VCaP (cell line): ENCODE results near the gene RECQL5.
A peak's percentile ranks its signal among the peaks of the same experiment; 100 is the strongest.

Experiments
- H3K27ac ChIP-seq: fragments of 450-650 bp; 2 replicates; pipeline ENCODE4 v1.5.1; 2017
- CTCF ChIP-seq: fragments of 450-650 bp; conservative IDR thresholded peaks from 2 replicates; pipeline ENCODE4 v1.5.1; 2017; ENCODE audit warnings: mild to moderate bottlenecking, moderate library complexity

Gene RECQL5

GRCh38 chr17:75666959-75667790, at the start of gene RECQL5, which contains the start of gene SAP30BP:
Gene RECQL5, minus strand, starts transcription at chr17:75667154. Its CDS starts 597 bp downstream, at chr17:75666557.
Gene SAP30BP, plus strand, starts transcription at chr17:75667338. Its CDS starts 35 bp downstream, at chr17:75667373.
- H3K27ac ChIP-seq, result peak within 1 kb of the TSS; percentile 69; the same call in 1 of the 2 replicates
- no peak for TF ChIP-seq CTCF

DNA sequence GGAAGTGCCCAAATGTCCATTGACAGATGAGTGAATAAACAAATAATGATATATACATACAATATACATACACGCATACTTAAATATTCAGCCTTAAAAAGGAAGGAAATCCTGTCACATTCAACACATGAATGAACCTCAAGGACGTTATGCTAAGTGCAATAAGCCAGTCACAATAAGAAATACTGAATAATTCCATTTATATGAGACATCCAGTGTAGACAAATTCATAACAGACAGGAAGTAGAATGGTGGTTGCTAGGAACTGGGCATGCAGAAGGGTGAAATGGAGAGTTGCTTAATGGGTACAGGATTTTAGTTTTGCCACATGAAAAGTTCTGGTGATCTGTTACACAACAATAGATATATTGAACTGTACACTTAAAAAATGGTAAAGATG, 45.5 kb upstream of the RECQL5 start:
- H3K27ac ChIP-seq, result no peak overlapping the region
- TF ChIP-seq CTCF, result no peak

DNA sequence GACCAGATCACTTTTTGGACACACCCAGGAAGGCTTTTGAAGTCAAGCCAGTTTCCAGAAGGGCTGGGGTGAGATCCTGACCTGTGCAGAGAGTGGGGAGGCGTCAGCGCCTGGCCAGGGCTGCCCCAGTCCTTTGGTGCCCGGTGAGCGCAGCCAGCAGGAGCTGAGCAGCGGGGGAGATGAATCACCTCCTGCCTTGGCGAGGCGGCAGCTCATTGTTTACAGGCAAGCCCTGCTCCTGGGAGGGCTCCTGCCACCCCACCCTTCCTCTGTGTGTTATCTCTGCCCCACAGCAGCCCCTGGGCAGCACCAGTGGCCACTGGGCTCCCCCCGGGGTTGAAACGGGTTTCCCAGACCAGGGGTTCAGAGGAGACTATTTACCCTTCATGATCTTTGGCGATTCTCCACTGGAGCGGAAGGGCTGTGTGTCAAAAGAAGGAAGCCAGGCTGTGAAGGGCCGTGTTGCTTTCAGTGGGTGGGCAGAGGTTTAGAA, 40.2 kb upstream of the RECQL5 start:
- TF ChIP-seq CTCF, result no peak
- no peak overlapping the region for H3K27ac ChIP-seq

DNA sequence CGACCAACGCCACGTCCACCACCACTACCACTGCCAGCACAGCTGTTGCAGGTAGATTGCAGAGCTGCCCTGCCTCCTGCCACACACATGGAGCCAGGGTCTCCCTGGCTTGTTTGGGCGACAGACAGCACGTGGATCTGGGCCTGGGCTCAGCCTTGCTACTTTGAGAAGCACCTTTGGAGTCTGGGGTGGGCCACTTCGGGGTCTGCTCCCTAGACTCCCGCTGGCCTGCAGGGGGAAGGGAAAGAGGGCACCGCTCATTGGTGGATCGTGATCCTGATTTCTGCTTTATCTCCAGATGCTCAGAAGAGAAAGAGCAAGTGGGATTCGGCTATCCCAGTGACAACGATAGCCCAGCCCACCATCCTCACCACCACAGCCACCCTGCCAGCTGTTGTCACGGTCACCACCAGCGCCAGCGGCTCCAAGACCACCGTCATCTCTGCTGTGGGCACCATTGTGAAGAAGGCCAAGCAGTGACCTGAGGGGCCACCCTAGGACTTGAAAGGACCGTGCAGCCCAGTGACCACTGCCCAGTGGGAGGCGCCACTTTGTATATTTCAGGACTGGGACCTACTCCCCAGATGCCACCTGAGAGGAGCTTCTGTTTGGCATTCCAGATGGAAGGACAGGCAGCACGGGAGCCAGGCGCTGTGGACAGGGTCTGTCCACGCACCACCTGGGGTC, 39.2 kb upstream of the RECQL5 start:
- TF ChIP-seq CTCF, result no peak

GRCh38 chr17:75704963-75705875, 38.3 kb upstream of the RECQL5 start:
- TF ChIP-seq CTCF, result no peak
- H3K27ac ChIP-seq, result no peak overlapping the region

More for the DNA sequence above, 39.2 kb upstream of the RECQL5 start:
- no peak overlapping the region for H3K27ac ChIP-seq

DNA sequence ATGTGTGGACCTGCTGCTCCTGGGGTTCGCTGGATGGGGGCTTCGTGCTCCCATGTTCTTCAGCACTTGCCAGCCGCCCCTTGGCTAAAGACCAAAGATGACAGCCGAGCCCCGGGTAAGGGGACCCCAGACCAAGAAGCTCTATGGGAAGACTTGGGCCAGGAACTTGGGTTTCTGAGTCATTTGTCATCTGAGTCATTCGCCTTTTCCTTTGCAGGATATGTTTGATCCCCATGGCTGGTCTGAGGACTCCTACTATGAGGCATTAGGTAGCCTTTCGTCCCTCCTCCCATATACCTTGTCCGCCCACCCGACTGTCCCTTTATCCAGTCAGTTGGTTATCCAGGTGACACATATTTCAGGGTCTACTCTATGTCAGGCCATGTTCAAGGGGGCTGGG, 36.6 kb upstream of the RECQL5 start:
- H3K27ac ChIP-seq, result no peak overlapping the region
- TF ChIP-seq CTCF, result no peak

GRCh38 chr17:75703191-75703590, 36.2 kb upstream of the RECQL5 start:
- no peak overlapping the region for H3K27ac ChIP-seq

More at GRCh38 chr17:75703191-75703590, 36.2 kb upstream of the RECQL5 start:
- TF ChIP-seq CTCF, result no peak
